OCI-LY7 (cell line): ENCODE data around the gene CD81. TPM values are rescaled to one million over a fixed set of nuclear protein-coding genes. Genes with fewer than 3 reads are reported as not detected.

Source experiments
- BruUV-seq: library from RNA; stranded (reverse); fragments of 400-500 nt; replicated peaks from 2 replicates; lab custom pipeline; 2021; lab: Mats Ljungman, UMichigan
- CTCF ChIA-PET: fragments of 300-600 bp; sonication (Branson Sonifier 250); formaldehyde crosslinking; loops from one replicate; lab custom pipeline; 2022; ENCODE audit warnings: antibody characterized with exemption; ENCODE audit not compliant: unreplicated experiment; lab: Charles Lee
- POLR2A ChIA-PET: fragments of 300-600 bp; sonication (Branson Sonifier 250); formaldehyde crosslinking; loops from one replicate; lab custom pipeline; 2022; ENCODE audit warnings: antibody characterized with exemption; lab: Charles Lee
- DNase-seq: peaks from one replicate; pipeline ENCODE4 v3.0.0-alpha.2; 2015; ENCODE audit warnings: low spot score
- H2AFZ ChIP-seq: fragments of 200-600 bp; sonication (generic), shearing (Covaris generic); 2 replicates; pipeline ENCODE4 v1.6.1; 2014; ENCODE audit warnings: mild to moderate bottlenecking, antibody characterized with exemption, low read length, moderate library complexity
- H3K27ac ChIP-seq: fragments of 200-600 bp; sonication (generic); 2 replicates; pipeline ENCODE4 v1.5.1; 2014; ENCODE audit warnings: mixed run types, low read depth, mild to moderate bottlenecking, moderate library complexity, low read length, inconsistent platforms; ENCODE audit not compliant: poor library complexity, severe bottlenecking
- H3K36me3 ChIP-seq: fragments of 200-600 bp; sonication (generic); 2 replicates; pipeline ENCODE4 v1.6.1; 2014; ENCODE audit warnings: mild to moderate bottlenecking, antibody characterized with exemption, low read length, moderate library complexity, mixed read lengths; ENCODE audit not compliant: insufficient read depth
- H3K4me1 ChIP-seq: fragments of 200-600 bp; sonication (generic); 2 replicates; pipeline ENCODE4 v1.5.1; 2014; ENCODE audit warnings: mild to moderate bottlenecking, low read length; ENCODE audit not compliant: insufficient read depth, poor library complexity, severe bottlenecking
- H3K4me2 ChIP-seq: fragments of 200-600 bp; sonication (generic); 2 replicates; pipeline ENCODE4 v1.6.1; 2014; ENCODE audit warnings: mild to moderate bottlenecking, low read length
- H3K4me3 ChIP-seq: fragments of 200-600 bp; sonication (generic); 2 replicates; pipeline ENCODE4 v1.5.1; 2014; ENCODE audit warnings: mild to moderate bottlenecking, low read depth, low read length; ENCODE audit not compliant: poor library complexity, severe bottlenecking
- H3K79me2 ChIP-seq: fragments of 200-600 bp; sonication (generic); 2 replicates; pipeline ENCODE4 v1.6.1; 2016; ENCODE audit warnings: low read depth, mild to moderate bottlenecking, low read length, moderate library complexity, mixed read lengths; ENCODE audit not compliant: insufficient read depth
- H3K9me2 ChIP-seq: fragments of 200-600 bp; sonication (generic); 2 replicates; pipeline ENCODE4 v1.6.1; 2016; ENCODE audit warnings: mild to moderate bottlenecking, low read length, mixed read lengths; ENCODE audit not compliant: insufficient read depth
- H3K9me3 ChIP-seq: fragments of 200-600 bp; sonication (generic); 2 replicates; pipeline ENCODE4 v1.6.1; 2014; ENCODE audit warnings: mild to moderate bottlenecking, mixed run types, low read length, mixed read lengths
- H4K20me1 ChIP-seq: fragments of 200-600 bp; sonication (generic); 2 replicates; pipeline ENCODE4 v1.6.1; 2014; ENCODE audit warnings: mild to moderate bottlenecking, antibody characterized with exemption, low read length, moderate library complexity, mixed read lengths; ENCODE audit not compliant: insufficient read depth
- EZH2phosphoT487 ChIP-seq: fragments of 200-600 bp; sonication (generic); IDR thresholded peaks from 2 replicates; pipeline ENCODE4 v1.6.1; 2018; ENCODE audit warnings: low read depth, borderline replicate concordance, mild to moderate bottlenecking, mixed run types, antibody characterized with exemption, low read length, moderate library complexity, mixed read lengths
- intact Hi-C: fragments of 100-400 bp; cut with micrococcal nuclease; formaldehyde crosslinking; loops from one replicate; pipeline ENCODE4 v1.10.0; 2022; ENCODE audit not compliant: unreplicated experiment
- total RNA-seq, 2 experiments: library from RNA; depleted of rRNA in 1 of 2; stranded (reverse); fragments of >200 nt in 1 of 2; shearing (Covaris generic) in 1 of 2; gene quantifications; 2 replicates each; pipeline ENCODE4 v1.2.3, GENCODE V29; 2014 to 2022
- TF ChIP-seq, protein P1 (sequence below): fragments of 200-600 bp; sonication (generic); conservative IDR thresholded peaks from 2 replicates; pipeline ENCODE4 v1.5.1; 2014; ENCODE audit warnings: mild to moderate bottlenecking, antibody characterized with exemption, low read length, moderate library complexity, mixed read lengths

The CD81 gene
- total RNA-seq, 2 experiments from 2014 or later: 290 to 343 TPM

DNA sequence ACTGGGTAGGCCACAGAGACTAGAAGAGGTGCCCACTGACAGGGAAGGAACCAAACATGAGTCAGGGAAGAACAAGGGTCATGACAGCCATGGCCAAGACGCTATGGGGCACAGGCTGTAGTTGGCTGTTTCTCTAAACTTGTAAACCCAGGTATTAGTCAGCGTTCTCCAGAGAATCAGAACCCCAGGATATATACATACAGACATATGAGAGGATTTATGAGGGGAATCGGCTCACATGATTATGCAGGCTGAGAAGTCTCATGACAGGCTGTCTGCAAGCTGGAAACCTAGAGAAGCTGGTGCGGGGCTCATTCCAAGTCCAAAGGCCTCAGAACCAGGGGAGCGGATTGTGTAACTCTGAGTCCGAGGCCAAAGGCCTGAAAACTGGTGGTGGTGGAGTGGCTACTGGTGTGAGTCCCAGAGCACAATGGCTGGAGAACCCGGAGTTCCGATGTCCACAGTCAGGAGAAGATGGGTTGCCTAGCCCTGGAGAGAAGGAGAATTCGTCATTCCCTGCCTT is 29.7 kb upstream of the CD81 start:
- CTCF ChIA-PET: no interaction called here
- Histone ChIP-seq H3K4me2 (no peak overlapping the region), H3K4me3 (no peak overlapping the region), H4K20me1 (no peaks in the 10 kb centered on the region), H3K36me3 (no peaks in the 10 kb centered on the region), H3K9me3 (no peaks in the 10 kb centered on the region), H3K9me2 (no peaks in the 10 kb centered on the region), H3K79me2 (no peaks in the 10 kb centered on the region), H3K27ac (no peak overlapping the region), H3K4me1 (no peaks in the 10 kb centered on the region), H2AFZ (no peak overlapping the region)
- BruUV-seq: no TSS peak
- no peak for DNase-seq
- POLR2A ChIA-PET: no interaction called here
- intact Hi-C loops: no loop called here
- no peak for TF ChIP-seq EZH2phosphoT487
- TF ChIP-seq, protein P1, sequence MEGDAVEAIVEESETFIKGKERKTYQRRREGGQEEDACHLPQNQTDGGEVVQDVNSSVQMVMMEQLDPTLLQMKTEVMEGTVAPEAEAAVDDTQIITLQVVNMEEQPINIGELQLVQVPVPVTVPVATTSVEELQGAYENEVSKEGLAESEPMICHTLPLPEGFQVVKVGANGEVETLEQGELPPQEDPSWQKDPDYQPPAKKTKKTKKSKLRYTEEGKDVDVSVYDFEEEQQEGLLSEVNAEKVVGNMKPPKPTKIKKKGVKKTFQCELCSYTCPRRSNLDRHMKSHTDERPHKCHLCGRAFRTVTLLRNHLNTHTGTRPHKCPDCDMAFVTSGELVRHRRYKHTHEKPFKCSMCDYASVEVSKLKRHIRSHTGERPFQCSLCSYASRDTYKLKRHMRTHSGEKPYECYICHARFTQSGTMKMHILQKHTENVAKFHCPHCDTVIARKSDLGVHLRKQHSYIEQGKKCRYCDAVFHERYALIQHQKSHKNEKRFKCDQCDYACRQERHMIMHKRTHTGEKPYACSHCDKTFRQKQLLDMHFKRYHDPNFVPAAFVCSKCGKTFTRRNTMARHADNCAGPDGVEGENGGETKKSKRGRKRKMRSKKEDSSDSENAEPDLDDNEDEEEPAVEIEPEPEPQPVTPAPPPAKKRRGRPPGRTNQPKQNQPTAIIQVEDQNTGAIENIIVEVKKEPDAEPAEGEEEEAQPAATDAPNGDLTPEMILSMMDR: no peak

DNA sequence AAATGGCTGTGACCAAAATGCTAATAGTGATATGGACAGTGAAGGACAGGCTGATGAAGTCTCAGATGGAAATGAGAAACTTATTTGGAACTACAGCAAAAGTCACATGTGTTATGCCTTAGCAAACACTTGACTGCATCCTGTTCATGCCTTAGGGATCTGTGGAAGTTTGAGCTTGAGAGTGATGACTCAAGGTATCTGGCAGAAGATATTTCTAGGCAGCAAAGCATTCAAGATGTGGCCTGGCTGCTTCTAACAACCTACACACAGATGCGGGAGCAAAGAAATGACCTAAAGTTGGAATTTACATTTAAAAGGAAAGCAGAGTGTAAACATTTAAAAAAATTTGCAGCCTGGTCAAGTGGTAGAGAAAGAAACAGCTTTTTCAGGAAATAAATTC is 28.1 kb upstream of the CD81 start:
- Histone ChIP-seq H4K20me1 (no peaks in the 10 kb centered on the region), H3K9me2 (no peaks in the 10 kb centered on the region), H2AFZ (no peak overlapping the region), H3K79me2 (no peaks in the 10 kb centered on the region), H3K4me1 (no peaks in the 10 kb centered on the region), H3K27ac (no peak overlapping the region), H3K4me2 (no peak overlapping the region), H3K9me3 (no peaks in the 10 kb centered on the region), H3K36me3 (no peaks in the 10 kb centered on the region), H3K4me3 (no peak overlapping the region)
- TF ChIP-seq, protein P1: no peak
- no peak for TF ChIP-seq EZH2phosphoT487
- POLR2A ChIA-PET: no interaction called here
- no TSS peak for BruUV-seq
- intact Hi-C loops: no loop called here
- CTCF ChIA-PET: no interaction called here
- peak; percentile 9 for DNase-seq

DNA sequence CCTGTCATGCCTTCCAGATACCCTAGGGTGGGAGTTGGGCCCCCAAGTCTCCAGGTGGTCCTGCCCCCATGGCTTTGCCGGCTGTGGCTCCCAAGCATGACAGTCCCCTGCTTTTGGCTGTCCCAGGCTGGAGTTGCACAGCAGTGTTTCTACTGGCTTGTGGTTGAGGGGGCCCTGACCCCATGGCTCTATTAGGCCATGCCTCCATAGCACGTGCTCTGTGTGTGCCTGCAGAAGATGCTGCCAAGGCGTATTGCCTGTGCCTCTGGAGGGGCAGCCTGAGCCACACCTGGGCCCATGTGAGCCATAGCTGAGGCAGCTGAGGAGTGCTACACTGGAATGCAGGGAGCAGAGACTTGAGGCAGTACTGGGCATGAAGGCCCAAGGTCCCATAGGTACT is 25.4 kb upstream of the CD81 start:
- intact Hi-C loops: loop anchor here (10.0 kb wide), 1 partner anchor 67 kb away; no protein-coding TSS in a partner anchor
- no TSS peak for BruUV-seq
- Histone ChIP-seq H3K9me3 (no peaks in the 10 kb centered on the region), H3K9me2 (no peaks in the 10 kb centered on the region), H3K4me2 (no peak overlapping the region), H3K36me3 (no peaks in the 10 kb centered on the region), H3K27ac (no peak overlapping the region), H3K4me1 (no peaks in the 10 kb centered on the region), H2AFZ (no peak overlapping the region), H3K79me2 (no peaks in the 10 kb centered on the region), H3K4me3 (no peak overlapping the region), H4K20me1 (no peaks in the 10 kb centered on the region)
- TF ChIP-seq EZH2phosphoT487: no peak
- TF ChIP-seq, protein P1: no peak
- DNase-seq: no peak
- POLR2A ChIA-PET: interaction anchor here (0.6 kb wide), 1 partner anchor 548 kb away, joined by 3 read pairs; no protein-coding TSS in a partner anchor
- CTCF ChIA-PET: no interaction called here
